Adrenal gland (tissue), 12 donors: Measurements from ENCODE around the gene AGL. TPM values are rescaled to one million over a fixed set of nuclear protein-coding genes. Genes with fewer than 3 reads are reported as not detected.
"Not testable (repeated sequence)": the region's sequence is repeated elsewhere in the genome, so short reads cannot be mapped to it uniquely, and the experiment has no call there.

Experiments
- DNase-seq, 7 donors: peaks; one replicate each; pipeline ENCODE4 v3.0.0-alpha.2; 2019 to 2020
- H3K27ac ChIP-seq, 5 donors: fragments of 200-600 bp; sonication (generic) in 4 of 5; 1 replicate in 3 of 5; 2 replicates in 2 of 5; pipeline versions ENCODE4 v1.5.1 to v1.8.0; 2016 to 2020; ENCODE audit warnings: mild to moderate bottlenecking in 1 of 5
- H3K27me3 ChIP-seq: fragments of 200-600 bp; 2 replicates; pipeline ENCODE4 v1.8.0; 2021
- H3K36me3 ChIP-seq, 2 donors: fragments of 200-600 bp; replicated peaks in 1 of 2; 1 replicate in 1 of 2; 2 replicates in 1 of 2; pipeline versions ENCODE4 v1.5.1 to v1.8.0; 2018 to 2022
- H3K4me1 ChIP-seq, 2 donors: fragments of 200-600 bp; replicated peaks in 1 of 2; 1 replicate in 1 of 2; 2 replicates in 1 of 2; pipeline versions ENCODE4 v1.5.1 to v1.8.0; 2018 to 2021
- H3K4me3 ChIP-seq, 4 donors: fragments of 200-600 bp; sonication (generic) in 3 of 4; one replicate each; pipeline ENCODE4 v1.5.1; 2016 to 2018
- H3K9me3 ChIP-seq, 3 donors: fragments of 200-600 bp; sonication (generic) in 1 of 3; replicated peaks in 1 of 3; 1 replicate in 2 of 3; 2 replicates in 1 of 3; pipeline versions ENCODE4 v1.5.1 to v1.8.0; 2016 to 2021
- POLR2A ChIP-seq, 2 donors: fragments of 450-650 bp; IDR thresholded peaks; one replicate each; pipeline ENCODE4 v1.6.1; 2017; ENCODE audit warnings: antibody characterized with exemption in 2 of 2, mild to moderate bottlenecking in 2 of 2, moderate library complexity in 1 of 2
- WGBS, 4 donors: extraction: QIAGEN DNeasy Blood & Tissue Kit in 2 of 4; methylation state at CpG; one replicate each; pipeline versions ENCODE4 v1.1.5 to v1.1.7; 2013 to 2017; 5-methylcytosine and 5-hydroxymethylcytosine counted together
- intact Hi-C, 2 donors: fragments of 100-400 bp; cut with DNase I; formaldehyde crosslinking; loops; one replicate each; pipeline versions ENCODE4 v1.14.1 to v1.15.0; 2022 to 2023
- polyA plus RNA-seq, 3 donors: library from polyadenylated mRNA; stranded (reverse); fragments of 200-250 nt in 2 of 3; fragments of 350-450 nt in 1 of 3; fragmentation: Illumina TruSeq in 1 of 3; extraction: RNeasy Lipid Tissue Mini Kit (QIAGEN cat#74804) in 1 of 3; gene quantifications; one replicate each; pipeline ENCODE4 v1.2.3, GENCODE V29; 2013 to 2014
- small RNA-seq, 2 donors: library from RNA; depleted of rRNA; stranded (forward); fragments of <200 nt; gene quantifications; one replicate each; pipeline ENCODE3, GENCODE V24; 2016
- total RNA-seq, 9 donors: library from RNA; depleted of rRNA in 4 of 9; stranded (reverse); fragments of >200 nt in 4 of 9; fragments of 120-200 nt in 1 of 9; fragmentation: NEBNext Ultra II Directional in 1 of 9; extraction: Animal tissue kit (Norgen Biotek cat#: 25700) in 1 of 9; gene quantifications; one replicate each; pipeline versions ENCODE4 v1.1.0 to v1.2.4, GENCODE V29; 2013 to 2023
- TF ChIP-seq, protein P1 (sequence below), 6 experiments: fragments of 450-650 bp in 4 of 6; fragments of 200-600 bp in 2 of 6; sonication (generic) in 1 of 6; IDR thresholded peaks; 1 replicate in 5 of 6; 2 replicates in 1 of 6; pipeline versions ENCODE4 v1.5.1 to v1.8.0; 2016 to 2021; ENCODE audit warnings: antibody characterized with exemption in 6 of 6, mild to moderate bottlenecking in 2 of 6, moderate library complexity in 1 of 6
- donor health status: healthy with polysubstance abuse.
- donor health status: Bipolar disorder and iron deficiency.
- donor health status: DM: yes; HTN: yes; CAD: no.
- donor health status: DM: no; HTN: no; CAD: no.
- donor health status: DM: no; HTN: no; CAD: no.
- donor health status: DM: yes; HTN: yes; CAD: no.

AGL gene
- total and polyA plus RNA-seq, 12 donors, result 4.5 to 27.5 (median 14.8) TPM

GRCh38 chr1:99969729-99970621, 119.8 kb downstream of the AGL start, which contains the start of gene SLC35A3:
Gene SLC35A3 (plus strand): TSS chr1:99969996. CDS start chr1:99993555, 23,559 bp downstream.
- TF ChIP-seq, protein P1, sequence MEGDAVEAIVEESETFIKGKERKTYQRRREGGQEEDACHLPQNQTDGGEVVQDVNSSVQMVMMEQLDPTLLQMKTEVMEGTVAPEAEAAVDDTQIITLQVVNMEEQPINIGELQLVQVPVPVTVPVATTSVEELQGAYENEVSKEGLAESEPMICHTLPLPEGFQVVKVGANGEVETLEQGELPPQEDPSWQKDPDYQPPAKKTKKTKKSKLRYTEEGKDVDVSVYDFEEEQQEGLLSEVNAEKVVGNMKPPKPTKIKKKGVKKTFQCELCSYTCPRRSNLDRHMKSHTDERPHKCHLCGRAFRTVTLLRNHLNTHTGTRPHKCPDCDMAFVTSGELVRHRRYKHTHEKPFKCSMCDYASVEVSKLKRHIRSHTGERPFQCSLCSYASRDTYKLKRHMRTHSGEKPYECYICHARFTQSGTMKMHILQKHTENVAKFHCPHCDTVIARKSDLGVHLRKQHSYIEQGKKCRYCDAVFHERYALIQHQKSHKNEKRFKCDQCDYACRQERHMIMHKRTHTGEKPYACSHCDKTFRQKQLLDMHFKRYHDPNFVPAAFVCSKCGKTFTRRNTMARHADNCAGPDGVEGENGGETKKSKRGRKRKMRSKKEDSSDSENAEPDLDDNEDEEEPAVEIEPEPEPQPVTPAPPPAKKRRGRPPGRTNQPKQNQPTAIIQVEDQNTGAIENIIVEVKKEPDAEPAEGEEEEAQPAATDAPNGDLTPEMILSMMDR (IDR thresholded peaks at IDR 0.05), result no peak
- TF ChIP-seq POLR2A (IDR thresholded peaks at IDR 0.05), result peak in 1 of 2 donors; percentile 20
- Histone ChIP-seq H3K4me1 (peaks cover 0 to 7% of the 10 kb centered on the region in 2 donors), H3K36me3 (no peaks in the 10 kb centered on the region), H3K9me3 (no peaks in the 10 kb centered on the region), H3K27ac (peak within 1 kb of the TSS in 4 of 5 donors; percentile 1 to 77 (median 62)), H3K27me3 (no peaks in the 10 kb centered on the region), H3K4me3 (peak within 1 kb of the TSS; percentile 0 to 83 (median 80))
- 0 to 1% (median 0%) methylated on average over 32 to 74 of the region's 74 CpGs for WGBS, 4 donors
- peak; percentile 76 to 86 (median 81) for DNase-seq
- intact Hi-C loops, result no loop called here

GRCh38 chr1:99970713-99971255, 120.6 kb downstream of the AGL start:
- H3K4me3 ChIP-seq, result peak overlapping the region in 2 of 4 donors; percentile 79 to 83
- peaks cover 0 to 7% of the 10 kb centered on the region in 2 donors for H3K4me1 ChIP-seq
- H3K27me3 ChIP-seq, result no peaks in the 10 kb centered on the region
- peak in 1 of 7 donors; percentile 7 for DNase-seq
- peaks cover 0 to 2% of the 10 kb centered on the region in 2 donors for H3K36me3 ChIP-seq
- peak overlapping the region in 3 of 5 donors; percentile 60 to 77 (median 65) for H3K27ac ChIP-seq
- intact Hi-C loops, result no loop called here
- WGBS, 4 donors, result 56 to 62% (median 58%) methylated on average over 7 of the region's 7 CpGs
- no peak for TF ChIP-seq POLR2A (IDR thresholded peaks at IDR 0.05)
- TF ChIP-seq, protein P1 (IDR thresholded peaks at IDR 0.05), result no peak
- H3K9me3 ChIP-seq, result no peaks in the 10 kb centered on the region

DNA sequence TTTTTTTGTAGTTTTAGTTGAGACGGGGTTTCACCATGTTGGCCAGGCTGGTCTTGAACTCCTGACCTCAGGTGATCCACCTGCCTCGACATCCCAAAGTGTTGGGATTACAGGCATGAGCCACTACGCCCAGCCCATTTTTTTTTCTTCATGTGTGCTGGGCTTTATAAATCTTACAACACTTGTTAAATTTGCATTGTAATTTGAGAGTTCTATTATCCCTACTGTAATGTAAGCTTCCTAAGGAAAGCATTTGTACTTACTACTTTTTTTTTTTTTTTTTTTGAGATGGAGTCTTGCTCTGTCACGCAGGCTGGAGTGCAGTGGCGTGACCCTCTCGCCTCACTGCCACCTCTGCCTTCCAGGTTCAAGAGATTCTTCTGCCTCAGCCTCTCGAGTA, 121.9 kb downstream of the AGL start:
- H3K9me3 ChIP-seq, DNase-seq, H3K27me3 ChIP-seq, intact Hi-C loops, H3K27ac ChIP-seq, H3K36me3 ChIP-seq, H3K4me3 ChIP-seq, H3K4me1 ChIP-seq: not testable (repeated sequence)
- 94 to 96% (median 95%) methylated on average over 7 of the region's 7 CpGs for WGBS, 4 donors

Small RNA genes within 50 kb of the gene (small RNA-seq; reads per million reads assigned to genes)
- 0 reads per million in 2 donors for gene AC096949.1

Other genes with a start within 250 kb of the AGL start
- 100 to 1,000 TPM in 2 of 9 donors, 10 to 100 TPM in 7; 35.8 to 112 (median 65.0) TPM for gene PALMD, start 204.2 kb upstream of the AGL start, total RNA-seq
- 100 to 1,000 TPM in 1 of 3 donors, 10 to 100 TPM in 2; 53.6 to 189 (median 67.1) TPM for gene PALMD, start 204.2 kb upstream of the AGL start, polyA plus RNA-seq
- gene FRRS1, start 83.7 kb upstream of the AGL start, total RNA-seq, result 10 to 100 TPM in 8 of 9 donors, 1 to 10 TPM in 1; 9.2 to 26.8 (median 18.0) TPM
- 1 to 10 TPM in 2 of 3 donors, under 1 TPM in 1; 0.81 to 8.6 (median 1.6) TPM for gene FRRS1, start 83.7 kb upstream of the AGL start, polyA plus RNA-seq
- 10 to 100 TPM in 8 of 9 donors, 1 to 10 TPM in 1; 6.3 to 25.9 (median 20.1) TPM for gene SLC35A3, start 119.6 kb downstream of the AGL start, total RNA-seq
- gene SLC35A3, start 119.6 kb downstream of the AGL start, polyA plus RNA-seq, result 10 to 100 TPM in 1 of 3 donors, 1 to 10 TPM in 2; 5.2 to 16.6 (median 9.7) TPM